IMR-90 (cell line): ENCODE data around the gene ARHGEF7. TPM values are rescaled to one million over a fixed set of nuclear protein-coding genes. Genes with fewer than 3 reads are reported as not detected.
A peak's percentile ranks its signal among the peaks of the same experiment; 100 is the strongest.

Experiments
- ATAC-seq: fragments of 200-7000 bp; cut with Tn5 transposase; 2 replicates; pipeline ENCODE4 v1.9.1; 2020; ENCODE audit warnings: low read depth, mild to moderate bottlenecking, moderate library complexity
- BruUV-seq: library from RNA; stranded (reverse); fragments of 400-500 nt; replicated peaks from 2 replicates; lab custom pipeline; 2021; lab: Mats Ljungman, UMichigan
- CTCF ChIA-PET: fragments of 300-600 bp; formaldehyde crosslinking; extraction: SDS; loops from one replicate; lab custom pipeline; 2021; ENCODE audit warnings: antibody characterized with exemption; lab: Yijun Ruan, JAX
- POLR2A ChIA-PET: fragments of 300-600 bp; sonication (Branson Sonifier 250); formaldehyde crosslinking; loops from one replicate; lab custom pipeline; 2022; ENCODE audit warnings: antibody characterized with exemption; ENCODE audit not compliant: unreplicated experiment; lab: Charles Lee
- DNase-seq: peaks from one replicate; pipeline ENCODE4 v3.0.0; 2013
- H2AFZ ChIP-seq: replicated peaks from 2 replicates; pipeline ENCODE3; 2013; ENCODE audit warnings: low read length, mild to moderate bottlenecking; ENCODE audit not compliant: poor library complexity
- H2AK5ac ChIP-seq: 2 replicates; pipeline ENCODE4 v1.6.1; 2013; ENCODE audit warnings: low read depth, low read length, inconsistent platforms
- H2AK9ac ChIP-seq: replicated peaks from 2 replicates; pipeline ENCODE3; 2013; ENCODE audit warnings: mild to moderate bottlenecking, low read depth, low read length, moderate library complexity; ENCODE audit not compliant: poor library complexity
- H2BK120ac ChIP-seq: 2 replicates; pipeline ENCODE4 v1.6.1; 2013; ENCODE audit warnings: low read depth, low read length, inconsistent platforms
- H2BK15ac ChIP-seq: 3 replicates; pipeline ENCODE4 v1.6.1; 2013; ENCODE audit warnings: low read depth, low read length, inconsistent platforms
- H2BK20ac ChIP-seq: 2 replicates; pipeline ENCODE4 v1.6.1; 2013; ENCODE audit warnings: low read depth, mild to moderate bottlenecking, inconsistent platforms, low read length, moderate library complexity
- H2BK5ac ChIP-seq: 2 replicates; pipeline ENCODE4 v1.6.1; 2013; ENCODE audit warnings: mild to moderate bottlenecking, low read depth, low read length, inconsistent platforms; ENCODE audit not compliant: poor library complexity, severe bottlenecking
- H3K14ac ChIP-seq: replicated peaks from 2 replicates; pipeline ENCODE4 v1.6.1; 2013; ENCODE audit warnings: low read depth, low read length, inconsistent platforms
- H3K18ac ChIP-seq: 2 replicates; pipeline ENCODE4 v1.6.1; 2013; ENCODE audit warnings: low read depth, low read length, control low read depth
- H3K23ac ChIP-seq: 2 replicates; pipeline ENCODE4 v1.6.1; 2013; ENCODE audit warnings: low read depth, low read length, inconsistent platforms
- H3K27ac ChIP-seq: 2 replicates; pipeline ENCODE4 v1.5.1; 2013; ENCODE audit warnings: mild to moderate bottlenecking, control low read depth, low read length; ENCODE audit not compliant: insufficient read depth
- H3K27me3 ChIP-seq: 2 replicates; pipeline ENCODE4 v1.6.1; 2013; ENCODE audit warnings: low read length; ENCODE audit not compliant: control insufficient read depth, insufficient read depth
- H3K36me3 ChIP-seq: 2 replicates; pipeline ENCODE4 v1.6.1; 2013; ENCODE audit warnings: low read length, mixed read lengths; ENCODE audit not compliant: control insufficient read depth, insufficient read depth
- H3K4ac ChIP-seq: 2 replicates; pipeline ENCODE4 v1.6.1; 2013; ENCODE audit warnings: low read depth, low read length, inconsistent platforms
- H3K4me1 ChIP-seq: 2 replicates; pipeline ENCODE4 v1.6.1; 2013; ENCODE audit warnings: low read length, mixed read lengths; ENCODE audit not compliant: control insufficient read depth, insufficient read depth
- H3K4me2 ChIP-seq: 2 replicates; pipeline ENCODE4 v1.6.1; 2013; ENCODE audit warnings: low read depth, mild to moderate bottlenecking, control low read depth, low read length, moderate library complexity
- H3K4me3 ChIP-seq: 2 replicates; pipeline ENCODE4 v1.5.1; 2013; ENCODE audit warnings: low read depth, mild to moderate bottlenecking, control low read depth, low read length, moderate library complexity; ENCODE audit not compliant: insufficient read depth
- H3K56ac ChIP-seq: 2 replicates; pipeline ENCODE4 v1.6.1; 2013; ENCODE audit warnings: low read length, inconsistent platforms; ENCODE audit not compliant: insufficient read depth; ENCODE audit errors: extremely low read depth
- H3K79me1 ChIP-seq, 2 experiments: 2 replicates each; pipeline ENCODE4 v1.6.1; 2013; ENCODE audit warnings: low read length in 2 of 2, inconsistent platforms in 1 of 2, low read depth in 1 of 2
- H3K9ac ChIP-seq: 2 replicates; pipeline ENCODE4 v1.6.1; 2013; ENCODE audit warnings: low read depth, low read length, control low read depth
- H3K9me1 ChIP-seq: 2 replicates; pipeline ENCODE4 v1.6.1; 2013; ENCODE audit warnings: low read length, inconsistent platforms; ENCODE audit not compliant: insufficient read depth
- H3K9me3 ChIP-seq: 2 replicates; pipeline ENCODE4 v1.6.1; 2013; ENCODE audit warnings: low read length; ENCODE audit not compliant: control insufficient read depth, insufficient read depth
- H4K20me1 ChIP-seq: 2 replicates; pipeline ENCODE4 v1.6.1; 2013; ENCODE audit warnings: low read length, inconsistent platforms; ENCODE audit not compliant: insufficient read depth
- H4K5ac ChIP-seq: 2 replicates; pipeline ENCODE4 v1.6.1; 2013; ENCODE audit warnings: mild to moderate bottlenecking, low read depth, low read length, control low read depth
- H4K8ac ChIP-seq, 2 experiments: 2 replicates each; pipeline ENCODE4 v1.6.1; 2013; ENCODE audit warnings: low read depth in 2 of 2, low read length in 2 of 2, control low read depth in 1 of 2, inconsistent platforms in 1 of 2
- H4K91ac ChIP-seq: 2 replicates; pipeline ENCODE4 v1.6.1; 2013; ENCODE audit warnings: low read depth, low read length, inconsistent platforms; ENCODE audit not compliant: insufficient read depth
- CTCF ChIP-seq: conservative IDR thresholded peaks from 2 replicates; pipeline ENCODE4 v1.5.1; 2012; ENCODE audit warnings: mild to moderate bottlenecking, low read depth, low read length, improper control_type of control experiment
- FOS ChIP-seq: fragments of 150-350 bp; IDR thresholded peaks from 2 replicates; pipeline ENCODE4 v1.6.1; 2016; ENCODE audit warnings: low read depth, low read length
- MAZ ChIP-seq: IDR thresholded peaks from 2 replicates; pipeline ENCODE4 v1.6.1; 2012; ENCODE audit warnings: low read depth, mild to moderate bottlenecking, low read length, improper control_type of control experiment, moderate library complexity, borderline replicate concordance
- POLR2A ChIP-seq: IDR thresholded peaks from 2 replicates; pipeline ENCODE4 v1.6.1; 2012; ENCODE audit warnings: mild to moderate bottlenecking, low read depth, low read length
- RAD21 ChIP-seq: IDR thresholded peaks from 2 replicates; pipeline ENCODE4 v1.6.1; 2012; ENCODE audit warnings: low read length, improper control_type of control experiment
- SMC3 ChIP-seq: fragments of 150-350 bp; IDR thresholded peaks from 2 replicates; pipeline ENCODE4 v1.6.1; 2016; ENCODE audit warnings: low read depth, mild to moderate bottlenecking, antibody characterized with exemption, low read length, moderate library complexity
- USF2 ChIP-seq: fragments of 150-350 bp; IDR thresholded peaks from 2 replicates; pipeline ENCODE4 v1.6.1; 2017; ENCODE audit warnings: mild to moderate bottlenecking, antibody characterized with exemption, low read length, low read depth
- WGBS, 2 experiments: methylation state at CpG; one replicate each; pipeline versions ENCODE4 v1.1.5 to v1.1.7; 2013; ENCODE audit warnings: missing lambda C conversion rate in 2 of 2; ENCODE audit not compliant: insufficient read length in 1 of 2; ENCODE audit errors: extremely low coverage in 2 of 2; 5-methylcytosine and 5-hydroxymethylcytosine counted together
- dilution Hi-C: fragments of 300-500 bp; cut with HindIII; formaldehyde crosslinking; loops from one replicate; pipeline ENCODE4 v1.14.3; 2018; ENCODE audit warnings: low sequenced_read_pairs; ENCODE audit not compliant: unreplicated experiment
- in situ Hi-C: fragments of 300-500 bp; cut with MboI; formaldehyde crosslinking; loops from 3 replicates; pipeline ENCODE4 v1.14.3; 2019; ENCODE audit warnings: low sequenced_read_pairs, inconsistent platforms, mixed read lengths
- intact Hi-C: fragments of 100-400 bp; cut with micrococcal nuclease; formaldehyde crosslinking; loops from 2 replicates; pipeline ENCODE4 v1.10.0; 2022
- polyA plus RNA-seq, 3 experiments: library from polyadenylated mRNA; depleted of rRNA; stranded (reverse); fragments of >200 nt; gene quantifications; 2 replicates each; pipeline ENCODE4 v1.2.3, GENCODE V29; 2012; ENCODE audit warnings: low replicate concordance in 1 of 3
- total RNA-seq: library from RNA; depleted of rRNA; stranded (reverse); fragments of >200 nt; gene quantifications from 2 replicates; pipeline ENCODE4 v1.2.3, GENCODE V29; 2012
- TF ChIP-seq, protein P1 (sequence below): fragments of 150-350 bp; IDR thresholded peaks from 2 replicates; pipeline ENCODE4 v1.6.1; 2016; ENCODE audit warnings: low read depth, mild to moderate bottlenecking, low read length, moderate library complexity, borderline replicate concordance

The ARHGEF7 gene
- total and polyA plus RNA-seq, 2 of the 4 experiments (the other 2 are of a cell fraction) = 32.9 to 59.0 TPM

- ChIA-PET POLR2A (no interaction called here), CTCF (interaction anchor here (0.7 kb wide), 1 partner anchor 376 kb away, joined by 9 read pairs; no protein-coding TSS in a partner anchor)
- peaks cover 29% of the 10 kb centered on the region for H3K36me3 ChIP-seq
- no peak overlapping the region for H3K4me2 ChIP-seq
- DNase-seq (no peak), ATAC-seq (no peak)
- WGBS, 2 experiments = 85% methylated on average over 5 of the region's 10 CpGs; no CpG with 5 or more reads in 1 of the 2 experiments
- no TSS peak for BruUV-seq
- H4K20me1 ChIP-seq = no peaks in the 10 kb centered on the region; the same call in 1 of the 2 replicates
- H3K9ac ChIP-seq = no peak overlapping the region
- no peak overlapping the region for H2AK5ac ChIP-seq
- H3K4ac ChIP-seq = no peak overlapping the region; the same call in 1 of the 2 replicates
- H2BK120ac ChIP-seq = no peak overlapping the region; the same call in 1 of the 2 replicates
- H3K4me1 ChIP-seq = peaks cover 11% of the 10 kb centered on the region
- H3K79me1 ChIP-seq = peaks cover 20 to 43% of the 10 kb centered on the region in 2 experiments
- H3K9me3 ChIP-seq = no peaks in the 10 kb centered on the region
- no peak overlapping the region for H3K18ac ChIP-seq
- no peak overlapping the region for H3K23ac ChIP-seq
- H2BK15ac ChIP-seq = no peak overlapping the region; the same call in 2 of the 3 replicates
- peaks cover 18% of the 10 kb centered on the region for H3K9me1 ChIP-seq
- no peak overlapping the region for H4K5ac ChIP-seq
- TF ChIP-seq CTCF (no peak), FOS (no peak), RAD21 (no peak), USF2 (no peak), MAZ (no peak), POLR2A (no peak), SMC3 (no peak)
- TF ChIP-seq, protein P1, sequence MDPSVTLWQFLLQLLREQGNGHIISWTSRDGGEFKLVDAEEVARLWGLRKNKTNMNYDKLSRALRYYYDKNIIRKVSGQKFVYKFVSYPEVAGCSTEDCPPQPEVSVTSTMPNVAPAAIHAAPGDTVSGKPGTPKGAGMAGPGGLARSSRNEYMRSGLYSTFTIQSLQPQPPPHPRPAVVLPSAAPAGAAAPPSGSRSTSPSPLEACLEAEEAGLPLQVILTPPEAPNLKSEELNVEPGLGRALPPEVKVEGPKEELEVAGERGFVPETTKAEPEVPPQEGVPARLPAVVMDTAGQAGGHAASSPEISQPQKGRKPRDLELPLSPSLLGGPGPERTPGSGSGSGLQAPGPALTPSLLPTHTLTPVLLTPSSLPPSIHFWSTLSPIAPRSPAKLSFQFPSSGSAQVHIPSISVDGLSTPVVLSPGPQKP = no peak
- no peak overlapping the region for H2AFZ ChIP-seq
- no peak overlapping the region for H2AK9ac ChIP-seq
- H2BK5ac ChIP-seq = no peak overlapping the region
- no peak overlapping the region for H3K56ac ChIP-seq
- H3K14ac ChIP-seq = 0 out of 2 replicates have a peak overlapping the region, but pooled peaks have one; percentile 18
- no peaks in the 10 kb centered on the region for H3K27me3 ChIP-seq
- H3K4me3 ChIP-seq = no peak overlapping the region
- intact Hi-C loops (no loop called here), dilution Hi-C loops (no loop called here), in situ Hi-C loops (no loop called here)
- no peak overlapping the region for H3K27ac ChIP-seq
- H2BK20ac ChIP-seq = no peak overlapping the region
- H4K8ac ChIP-seq = no peak overlapping the region; a peak in 1 of 4 replicates
- no peak overlapping the region for H4K91ac ChIP-seq
Measured at GRCh38 chr13:111278258-111278657, 163.1 kb downstream of the ARHGEF7 start.
